Measurements from ENCODE around the gene NHSL2.

Gene NHSL2

GRCh38 chrX:72107841-72108595 lies 197.4 kb downstream of the NHSL2 start:
- no peak for DNase-seq (ENCODE audit: low read depth in 2 of 2)

DNA sequence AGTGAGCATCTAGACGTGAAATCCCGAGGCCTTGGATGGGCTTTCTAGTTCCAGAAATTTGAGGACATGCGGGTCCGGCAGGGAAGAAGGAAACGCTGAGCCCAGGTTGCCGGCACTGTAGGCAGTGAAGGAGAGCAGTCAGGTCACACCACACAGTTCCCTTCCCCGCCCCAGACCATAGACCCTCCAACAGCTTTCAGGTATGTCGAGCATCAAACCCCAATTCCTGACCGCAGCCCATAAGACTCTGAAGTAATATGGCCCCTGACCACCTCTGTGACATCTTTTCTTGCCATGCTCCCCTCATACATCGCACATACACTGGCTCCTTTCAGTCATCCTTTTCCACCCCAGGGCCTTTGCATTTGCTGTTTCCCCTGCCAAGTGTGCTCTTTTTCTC lies 198.0 kb downstream of the NHSL2 start:
- DNase-seq (ENCODE audit: low read depth in 2 of 2), result no peak

DNA sequence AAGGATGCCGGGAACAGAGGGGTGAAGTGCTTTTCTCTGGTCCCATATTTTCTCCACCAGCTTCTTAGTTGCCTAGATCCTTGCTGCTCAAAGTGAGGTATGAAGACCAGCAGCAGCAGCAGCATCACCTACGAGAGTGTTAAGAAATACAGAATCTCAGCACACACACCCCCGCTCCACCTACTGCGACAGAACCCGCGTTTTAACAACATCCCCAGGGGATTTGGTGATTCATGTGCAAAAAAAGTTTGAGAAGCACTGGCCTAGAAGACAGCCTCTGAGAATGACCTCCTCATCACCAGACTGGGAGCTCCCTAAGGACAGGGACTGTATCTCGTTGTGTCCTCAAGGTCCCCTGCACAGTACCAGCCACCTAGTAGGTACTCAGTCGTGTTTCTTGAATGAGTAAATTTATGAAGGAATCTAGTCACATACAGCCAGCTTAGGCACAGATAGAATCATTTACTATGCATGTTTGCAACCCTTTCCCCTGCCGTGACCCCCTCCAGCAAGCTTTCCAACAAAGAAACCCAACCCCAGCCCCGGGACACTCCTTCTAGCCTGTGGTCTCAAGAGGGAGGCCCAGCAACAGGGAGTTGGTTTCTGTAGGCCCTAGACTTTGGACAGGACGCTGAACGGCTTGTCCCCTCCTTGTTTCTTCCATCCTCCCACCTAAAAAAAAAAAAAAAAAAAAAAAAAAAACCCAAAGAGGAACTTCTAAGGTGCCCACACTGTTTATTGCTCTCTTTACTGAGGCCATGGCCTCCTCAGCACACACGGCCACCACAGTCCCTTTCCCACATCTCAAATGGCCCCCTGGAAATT lies 199.6 kb downstream of the NHSL2 start:
- no peak for DNase-seq (ENCODE audit: low read depth in 2 of 2)

DNA sequence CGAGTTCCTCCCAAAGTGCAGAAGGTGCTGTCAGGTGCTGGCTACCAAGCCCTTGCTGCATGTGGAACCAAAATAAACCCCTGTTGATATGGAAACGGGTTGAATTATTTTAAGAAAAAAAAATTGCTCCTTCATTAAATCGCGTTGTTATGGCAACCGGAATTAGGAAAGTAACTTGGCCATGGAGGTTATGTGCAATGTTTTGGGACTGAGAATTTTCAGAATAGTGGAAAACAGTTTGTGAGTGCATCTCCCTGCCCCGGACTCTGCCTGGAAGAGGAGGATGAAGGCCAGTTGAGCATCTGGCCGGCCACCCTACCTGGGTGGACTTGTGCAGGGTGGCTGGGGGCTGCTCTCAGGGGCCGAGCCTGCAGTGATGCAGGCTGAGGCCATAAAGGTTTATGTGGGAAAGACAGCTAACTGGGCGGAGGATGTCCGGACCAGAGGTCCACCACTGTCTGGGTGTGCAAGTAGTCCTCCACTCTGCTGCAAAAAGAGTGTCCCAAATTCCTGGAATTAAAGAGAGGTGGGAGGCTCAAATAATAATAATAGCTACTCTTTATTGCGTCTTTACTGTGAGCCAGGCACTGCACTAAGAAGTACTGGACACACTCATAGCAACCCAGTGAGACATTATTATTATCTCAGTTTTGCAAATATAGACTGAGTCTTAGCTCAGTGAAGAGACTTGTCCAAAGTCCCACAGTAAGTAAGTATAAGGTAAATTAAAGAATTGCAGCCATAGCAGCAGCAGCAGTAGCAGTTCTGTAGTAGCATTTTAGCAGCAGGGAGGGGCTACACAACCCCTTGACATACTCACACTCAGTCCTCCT lies 200.4 kb downstream of the NHSL2 start:
- DNase-seq (ENCODE audit: low read depth in 2 of 2), result no peak

DNA sequence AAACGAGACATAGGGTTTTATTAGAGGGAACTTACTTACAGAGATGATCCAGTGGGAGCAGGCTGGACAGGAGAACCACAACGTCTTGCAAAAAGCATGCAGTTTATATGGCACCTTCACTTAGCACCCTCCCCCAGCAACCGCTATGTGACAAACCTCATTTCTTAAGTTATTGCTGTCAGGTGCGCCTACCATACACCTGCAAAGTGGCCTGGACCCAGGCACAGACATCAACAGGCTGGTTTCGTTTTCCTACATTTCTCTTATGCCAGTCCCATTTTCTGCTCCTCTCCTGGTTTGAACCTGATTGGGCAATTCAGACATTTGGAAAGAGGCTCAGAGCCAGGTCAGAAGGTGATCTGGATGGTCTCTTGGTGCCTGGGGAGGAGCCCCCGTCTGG lies 202.8 kb downstream of the NHSL2 start:
- no peak for DNase-seq (ENCODE audit: low read depth in 2 of 2)

GRCh38 chrX:72114306-72114705 lies 203.7 kb downstream of the NHSL2 start:
- DNase-seq (ENCODE audit: low read depth in 2 of 2), result no peak

- no peak for DNase-seq (ENCODE audit: low read depth in 2 of 2)
These were observed 204.2 kb downstream of the NHSL2 start for GRCh38 chrX:72114807-72115206.

DNA sequence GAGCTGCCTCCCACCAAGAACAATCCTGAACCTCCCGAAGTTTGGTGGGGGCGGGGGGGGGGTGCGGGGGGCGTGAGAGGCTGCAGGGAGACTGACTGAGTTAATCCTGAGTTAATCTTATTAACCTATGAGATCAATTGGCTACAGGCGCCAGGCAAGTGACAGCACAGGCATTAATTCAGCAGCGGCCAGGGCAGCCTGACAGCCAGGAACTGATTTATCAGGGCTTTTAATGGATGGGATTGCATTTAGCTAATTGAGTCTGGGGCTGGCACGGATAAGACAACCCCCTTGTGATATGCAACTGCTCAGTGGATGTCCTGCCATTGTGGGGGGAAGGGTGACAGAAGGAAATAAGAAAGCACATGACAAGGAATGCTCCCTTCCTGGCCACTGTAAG lies 204.7 kb downstream of the NHSL2 start:
- no peak for DNase-seq (ENCODE audit: low read depth in 2 of 2)

GRCh38 chrX:72117636-72118210 lies 207.1 kb downstream of the NHSL2 start:
- no peak for DNase-seq (ENCODE audit: low read depth in 2 of 2)

- DNase-seq (ENCODE audit: low read depth in 2 of 2), result no peak
These were observed 210.2 kb downstream of the NHSL2 start for GRCh38 chrX:72120837-72121236.

GRCh38 chrX:72121383-72121782 lies 210.7 kb downstream of the NHSL2 start:
- DNase-seq (ENCODE audit: low read depth in 2 of 2), result no peak

- no peak for DNase-seq (ENCODE audit: low read depth in 2 of 2)
These were observed 212.1 kb downstream of the NHSL2 start for GRCh38 chrX:72122621-72123337.

DNA sequence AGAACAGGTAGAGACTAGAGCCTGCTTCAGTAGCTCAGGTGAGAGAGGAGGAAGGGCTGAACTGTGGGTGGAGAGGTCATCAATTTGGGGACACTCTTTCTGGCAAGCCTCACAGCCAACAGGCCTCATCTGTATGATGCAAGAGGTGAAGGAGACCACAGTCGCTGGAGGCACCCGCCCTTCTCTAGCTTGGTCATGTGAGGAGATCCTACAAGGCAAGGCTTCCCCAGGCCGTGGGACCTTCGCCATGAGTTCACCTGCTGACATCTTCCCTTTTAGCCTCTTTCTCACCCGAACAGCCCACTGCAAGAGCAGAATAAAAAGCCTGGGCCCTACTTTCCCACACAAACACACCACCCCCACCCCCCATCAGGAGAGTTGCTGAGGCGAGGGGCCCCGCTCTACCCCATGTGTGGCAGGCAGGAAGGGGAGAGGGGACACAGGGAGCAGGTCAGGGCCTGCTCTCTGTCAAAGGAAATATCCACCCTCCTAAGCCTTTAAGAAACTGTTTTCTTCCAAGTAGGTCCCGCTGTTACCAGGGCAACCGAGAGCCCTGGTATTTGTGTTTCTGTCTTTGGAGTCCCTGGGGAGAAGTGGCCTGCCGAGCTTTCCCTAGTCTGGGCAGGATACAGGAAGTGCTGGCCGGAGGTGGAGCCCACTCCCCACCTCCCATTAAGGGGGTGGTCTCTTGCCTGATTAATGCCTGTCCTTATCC lies 213.0 kb downstream of the NHSL2 start:
- no peak for DNase-seq (ENCODE audit: low read depth in 2 of 2)

- no peak for DNase-seq (ENCODE audit: low read depth in 2 of 2)
These were observed 214.0 kb downstream of the NHSL2 start for GRCh38 chrX:72124540-72125201.

DNA sequence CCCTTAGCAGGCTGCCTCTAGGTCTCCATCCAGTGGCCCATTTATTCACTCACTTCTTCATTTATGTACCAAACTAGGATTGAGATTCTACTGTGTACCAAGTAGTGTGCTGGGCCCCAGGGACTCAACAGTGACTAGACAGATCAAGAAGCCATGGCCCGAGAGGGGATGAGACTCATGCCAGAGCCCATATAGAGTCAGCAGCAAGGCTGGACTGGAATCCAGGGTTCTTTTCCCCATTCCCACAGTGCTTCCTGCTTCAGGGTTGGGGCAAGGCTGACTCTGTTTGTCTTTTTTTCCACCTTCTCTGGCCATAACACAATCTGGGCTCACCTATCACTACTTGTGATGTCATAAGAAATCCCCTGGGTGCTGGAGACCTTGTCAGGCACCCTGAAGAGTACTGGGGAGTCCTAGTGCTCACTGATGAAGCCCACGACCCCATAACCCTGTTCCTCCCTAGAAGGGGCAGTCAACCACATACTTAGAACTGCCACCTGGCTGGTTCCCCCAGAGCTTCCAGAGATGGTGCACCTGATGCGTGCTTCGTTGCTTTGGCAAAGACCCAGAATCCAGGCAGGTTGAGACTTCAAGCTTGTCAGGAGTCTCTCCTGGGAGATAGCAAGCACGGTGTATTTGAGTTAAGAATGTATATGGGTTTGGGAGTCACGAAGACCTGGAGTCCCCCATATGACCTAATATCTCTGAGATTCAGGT lies 214.8 kb downstream of the NHSL2 start:
- no peak for DNase-seq (ENCODE audit: low read depth in 2 of 2)

DNA sequence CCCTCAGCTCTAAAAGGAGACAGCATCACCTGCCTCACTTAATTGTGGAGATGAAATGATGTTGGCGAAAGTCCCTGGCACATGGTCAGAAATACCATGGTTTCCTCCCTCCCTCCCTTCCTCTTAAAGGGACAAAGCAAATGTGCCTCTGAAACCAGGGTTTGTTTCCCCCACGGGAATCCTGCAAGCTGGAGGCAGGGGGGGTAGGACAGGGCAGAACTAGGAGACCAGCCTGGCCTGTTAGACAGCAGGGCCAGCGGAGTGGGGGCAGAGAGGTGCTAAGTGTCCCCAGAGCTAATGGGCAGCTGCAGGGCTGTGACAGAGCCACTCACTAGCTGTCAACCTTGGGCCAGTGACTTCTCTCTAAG lies 215.4 kb downstream of the NHSL2 start:
- no peak for DNase-seq (ENCODE audit: low read depth in 2 of 2)

DNA sequence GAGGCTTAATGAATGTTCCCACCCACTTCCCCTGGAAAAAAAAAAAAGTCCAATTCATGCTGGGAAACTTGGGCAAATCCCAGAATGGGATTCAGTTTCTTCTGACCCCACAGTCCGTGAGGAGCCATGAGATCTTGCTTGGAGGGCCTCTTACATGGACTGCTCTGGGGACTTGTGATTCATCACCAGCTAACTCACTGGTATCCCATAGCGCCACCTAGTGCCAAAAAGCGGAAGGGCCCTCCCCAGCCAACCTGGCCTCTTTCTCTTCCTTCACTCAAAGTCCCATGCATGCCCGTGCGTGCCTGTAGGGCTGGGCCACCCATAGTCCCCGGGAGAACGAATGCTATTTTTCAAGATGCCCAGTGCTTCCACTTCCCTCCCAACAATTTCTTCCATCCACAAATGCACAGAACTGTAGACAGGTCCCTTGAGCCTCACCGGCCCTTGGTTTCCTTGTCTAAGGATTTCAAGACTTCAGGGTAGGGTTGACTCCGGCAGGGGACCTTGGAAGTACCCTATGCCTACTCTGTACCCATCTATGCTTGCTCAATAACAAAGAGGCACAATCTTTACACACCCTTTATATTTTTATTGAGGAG lies 216.0 kb downstream of the NHSL2 start:
- DNase-seq (ENCODE audit: low read depth in 2 of 2), result peak; percentile 73 to 81

DNA sequence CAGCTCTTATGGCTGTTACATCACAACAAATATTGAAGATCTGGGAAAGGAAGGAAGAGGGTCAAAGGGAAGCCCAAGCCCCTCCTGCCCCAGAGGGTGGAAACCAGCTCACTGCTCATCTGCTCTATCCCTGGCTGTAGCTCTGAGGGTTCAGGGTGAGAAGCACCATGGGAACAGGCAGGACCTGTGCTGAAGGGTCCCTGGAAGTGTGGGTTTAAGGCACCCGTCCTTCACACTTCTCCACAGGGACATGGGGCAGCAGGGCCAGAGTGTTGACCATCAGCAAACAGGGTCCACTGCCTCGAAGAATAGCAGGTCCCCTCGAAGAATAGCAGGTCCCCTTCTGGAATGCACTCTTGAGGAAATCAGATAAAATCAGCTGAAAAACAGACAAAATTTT lies 216.7 kb downstream of the NHSL2 start:
- DNase-seq (ENCODE audit: low read depth in 2 of 2), result no peak

GRCh38 chrX:72128183-72128834 lies 217.7 kb downstream of the NHSL2 start:
- no peak for DNase-seq (ENCODE audit: low read depth in 2 of 2)
